HG03175 (cell line): ENCODE measurements around the gene NRN1L.
"Not testable (repeated sequence)": the region's sequence is repeated elsewhere in the genome, so short reads cannot be mapped to it uniquely, and the experiment has no call there.

ENCODE experiments used
- ATAC-seq: cut with Tn5 transposase; IDR thresholded peaks from one replicate; pipeline ENCODE4 v1.9.1; 2021; ENCODE audit warnings: mild to moderate bottlenecking, moderate library complexity; ENCODE audit not compliant: unreplicated experiment

NRN1L gene

GRCh38 chr16:67881621-67882161 lies 3.0 kb upstream of the NRN1L start:
- no peak for ATAC-seq

GRCh38 chr16:67882374-67883145 lies 2.1 kb upstream of the NRN1L start:
- ATAC-seq, result no peak

- ATAC-seq, result no peak
Observed at GRCh38 chr16:67883146-67883871, 1.4 kb upstream of the NRN1L start.

- ATAC-seq, result no peak
Observed at GRCh38 chr16:67883872-67884261, 818 bp upstream of the NRN1L start.

GRCh38 chr16:67885545-67885944 lies 860 bp downstream of the NRN1L start:
- ATAC-seq, result no peak

GRCh38 chr16:67885976-67886375 lies 1.3 kb downstream of the NRN1L start:
- ATAC-seq, result no peak

- ATAC-seq, result no peak
Observed at GRCh38 chr16:67886387-67886786, 1.7 kb downstream of the NRN1L start.

GRCh38 chr16:67888331-67888730 lies 3.6 kb downstream of the NRN1L start:
- ATAC-seq, result no peak

GRCh38 chr16:67892375-67892774 lies 7.7 kb downstream of the NRN1L start:
- ATAC-seq, result no peak

GRCh38 chr16:67892899-67893742 lies 8.4 kb downstream of the NRN1L start, which contains the start of gene PSKH1:
Gene PSKH1, plus strand, starts transcription at chr16:67893254. Its CDS starts 15,496 bp downstream, at chr16:67908750.
- ATAC-seq, result peak; percentile 95

- ATAC-seq, result no peak
Observed at GRCh38 chr16:67893743-67894399, 9.2 kb downstream of the NRN1L start.

GRCh38 chr16:67897231-67897630 lies 12.5 kb downstream of the NRN1L start:
- ATAC-seq, result no peak

GRCh38 chr16:67901734-67902133 lies 17.0 kb downstream of the NRN1L start:
- ATAC-seq, result no peak

GRCh38 chr16:67902831-67903230 lies 18.1 kb downstream of the NRN1L start:
- ATAC-seq, result no peak

GRCh38 chr16:67907397-67908180 lies 22.9 kb downstream of the NRN1L start:
- no peak for ATAC-seq

- no peak for ATAC-seq
Observed at GRCh38 chr16:67909056-67909742, 24.5 kb downstream of the NRN1L start.

- no peak for ATAC-seq
Observed at GRCh38 chr16:67910158-67910557, 25.5 kb downstream of the NRN1L start.

GRCh38 chr16:67914758-67915495 lies 30.2 kb downstream of the NRN1L start:
- no peak for ATAC-seq

GRCh38 chr16:67915496-67915769 lies 30.7 kb downstream of the NRN1L start:
- ATAC-seq, result not testable (repeated sequence)
